KG1 (cell line): ENCODE data around the gene TLE1.
"Not testable (repeated sequence)": the region's sequence is repeated elsewhere in the genome, so short reads cannot be mapped to it uniquely, and the experiment has no call there.

ENCODE experiments used
- DNase-seq: peaks from one replicate; lab custom pipeline; 2025; lab: John Stamatoyannopoulos, UW

The TLE1 gene

GRCh38 chr9:81689343-81690175, at the start of gene TLE1:
TSS of gene TLE1 (minus strand) at chr9:81689547. CDS start at chr9:81688240, 1,307 bp downstream.
- peak; percentile 52 for DNase-seq

GRCh38 chr9:81737871-81738507, 48.6 kb upstream of the TLE1 start:
- DNase-seq = no peak

- not testable (repeated sequence) for DNase-seq
Observed at GRCh38 chr9:81730498-81730897, 41.2 kb upstream of the TLE1 start.

- no peak for DNase-seq
Observed at GRCh38 chr9:81729135-81729534, 39.8 kb upstream of the TLE1 start.

- DNase-seq = no peak
Observed at GRCh38 chr9:81724242-81724889, 35.0 kb upstream of the TLE1 start.

DNA sequence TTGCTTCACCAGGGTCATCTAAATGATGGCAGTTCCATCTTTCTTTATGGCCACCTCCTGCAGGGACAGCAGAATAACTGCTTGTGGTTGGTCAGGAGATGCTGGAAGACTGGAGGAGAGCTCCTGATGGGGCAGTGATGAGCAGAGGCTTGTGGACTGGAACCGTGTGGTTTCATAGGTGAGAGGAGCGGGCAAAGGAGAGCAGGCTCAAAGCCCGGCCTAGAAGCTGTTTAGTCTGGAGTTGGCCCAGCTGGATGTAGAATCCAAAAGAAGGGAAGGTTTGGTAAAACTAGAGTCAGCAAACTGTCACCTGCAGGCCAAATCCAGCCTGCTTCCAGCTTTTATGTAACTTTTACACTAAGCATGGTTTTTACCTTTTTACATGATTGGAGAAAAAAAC, 32.9 kb upstream of the TLE1 start:
- DNase-seq = no peak

GRCh38 chr9:81720450-81721086, 31.2 kb upstream of the TLE1 start:
- no peak for DNase-seq

- no peak for DNase-seq
Observed at GRCh38 chr9:81719972-81720371, 30.6 kb upstream of the TLE1 start.

DNA sequence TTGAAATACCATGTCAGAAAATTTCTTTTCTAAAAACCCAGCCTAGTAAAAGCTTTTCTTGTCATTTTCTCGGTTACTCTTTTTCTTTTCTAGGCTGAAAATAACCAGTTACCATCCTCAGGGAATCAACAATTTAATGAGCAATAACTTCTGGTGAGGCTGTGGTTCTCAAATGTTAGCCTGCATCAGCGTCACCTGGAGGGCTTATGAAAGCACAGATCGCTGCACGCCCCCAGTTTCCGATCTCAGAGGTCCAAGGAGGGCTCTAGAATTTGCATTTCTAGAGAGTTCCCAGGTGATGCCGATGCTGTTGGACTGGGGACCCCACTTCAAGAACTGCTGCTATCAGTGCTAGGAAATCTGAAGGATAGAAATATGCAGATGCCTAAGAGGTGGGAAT, 28.9 kb upstream of the TLE1 start:
- no peak for DNase-seq

GRCh38 chr9:81717747-81718077, 28.4 kb upstream of the TLE1 start:
- DNase-seq = no peak

- no peak for DNase-seq
Observed at GRCh38 chr9:81717061-81717746, 27.9 kb upstream of the TLE1 start.

DNA sequence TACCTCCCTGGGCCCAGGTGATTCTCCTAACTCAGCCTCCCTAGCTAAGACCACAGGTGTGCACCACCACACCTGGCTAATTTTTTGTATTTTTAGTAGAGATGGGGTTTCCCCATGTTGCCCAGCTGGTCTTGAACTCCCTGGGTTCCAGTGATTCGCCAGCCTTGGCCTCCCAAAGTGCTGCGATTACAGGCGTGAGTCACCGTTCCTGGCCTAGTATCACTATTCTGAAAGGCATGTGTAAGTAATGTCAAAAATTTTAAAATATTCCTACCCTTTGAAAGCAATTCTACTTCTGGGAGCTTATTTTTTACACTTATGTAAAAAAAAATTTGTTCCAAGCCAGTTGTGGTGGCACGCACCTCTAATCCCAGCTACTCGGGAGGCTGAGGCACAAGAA, 27.1 kb upstream of the TLE1 start:
- DNase-seq = no peak

GRCh38 chr9:81705578-81705977, 16.2 kb upstream of the TLE1 start:
- no peak for DNase-seq

DNA sequence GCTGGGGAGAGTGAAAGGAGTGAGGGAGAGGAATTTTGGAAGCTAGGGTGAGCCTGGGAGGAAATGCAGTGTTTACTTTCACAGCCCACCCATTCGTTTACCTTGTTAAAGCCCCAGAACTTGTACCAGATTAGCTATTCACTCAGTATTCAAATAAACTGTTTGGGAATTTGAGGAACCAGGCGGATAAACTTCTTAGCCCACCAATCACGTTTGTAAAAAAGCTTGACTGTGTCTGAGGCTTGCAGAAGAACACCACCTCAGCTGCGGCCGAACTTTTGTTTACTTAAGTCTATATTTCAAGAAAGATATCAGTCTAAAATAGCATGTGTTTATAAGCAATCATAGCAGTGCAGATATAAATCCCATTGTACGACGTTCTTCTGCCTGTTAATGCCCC, 5.2 kb upstream of the TLE1 start:
- DNase-seq = no peak

DNA sequence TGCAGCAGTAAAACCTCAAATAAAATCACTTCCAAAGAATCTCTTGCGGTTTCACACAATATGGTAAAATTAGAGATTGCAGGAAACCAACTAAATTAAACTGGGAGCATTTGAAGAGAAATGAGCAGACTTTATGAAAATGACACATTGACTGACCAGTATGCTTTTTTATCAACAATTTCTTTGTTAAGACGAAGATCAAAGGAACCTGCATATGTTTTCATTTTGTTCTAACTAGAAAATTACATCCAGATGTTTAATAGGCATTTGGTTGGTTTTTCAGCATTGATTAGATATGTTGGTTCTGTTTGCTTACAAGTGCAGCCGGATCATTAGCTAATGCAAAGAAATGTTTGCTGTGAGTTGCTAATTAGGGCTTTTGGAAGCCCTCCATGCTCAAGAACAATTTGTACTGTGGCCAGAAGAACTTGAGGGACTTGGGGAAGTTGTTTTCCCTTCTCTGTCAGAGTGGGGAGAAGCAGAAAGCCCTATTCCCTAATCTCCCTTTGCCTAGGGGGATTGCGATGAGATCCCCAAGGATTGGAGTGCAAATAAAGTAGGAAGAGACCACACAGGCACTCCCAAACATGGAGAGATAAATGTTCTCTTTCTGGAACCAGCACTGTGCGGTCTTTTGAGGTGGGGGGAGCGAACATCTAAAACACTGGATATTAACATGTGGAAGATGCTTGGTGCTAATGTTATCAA, 4.5 kb upstream of the TLE1 start:
- DNase-seq = no peak

- DNase-seq = no peak
Observed at GRCh38 chr9:81690251-81690851, 1.0 kb upstream of the TLE1 start.

DNA sequence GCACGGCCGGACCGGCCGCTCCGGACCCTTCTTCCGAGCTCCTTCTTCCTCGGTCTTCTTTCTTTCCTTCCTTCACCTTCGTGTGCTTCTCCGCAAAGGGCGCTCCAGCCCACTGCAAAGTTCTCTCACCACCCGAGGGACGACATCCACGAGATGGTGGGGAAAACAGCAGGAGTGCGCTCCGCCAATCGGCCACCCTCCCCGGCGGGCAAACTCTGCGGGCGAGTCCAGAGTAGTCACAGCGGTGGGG, 329 bp downstream of the TLE1 start:
- DNase-seq = not testable (repeated sequence)

DNA sequence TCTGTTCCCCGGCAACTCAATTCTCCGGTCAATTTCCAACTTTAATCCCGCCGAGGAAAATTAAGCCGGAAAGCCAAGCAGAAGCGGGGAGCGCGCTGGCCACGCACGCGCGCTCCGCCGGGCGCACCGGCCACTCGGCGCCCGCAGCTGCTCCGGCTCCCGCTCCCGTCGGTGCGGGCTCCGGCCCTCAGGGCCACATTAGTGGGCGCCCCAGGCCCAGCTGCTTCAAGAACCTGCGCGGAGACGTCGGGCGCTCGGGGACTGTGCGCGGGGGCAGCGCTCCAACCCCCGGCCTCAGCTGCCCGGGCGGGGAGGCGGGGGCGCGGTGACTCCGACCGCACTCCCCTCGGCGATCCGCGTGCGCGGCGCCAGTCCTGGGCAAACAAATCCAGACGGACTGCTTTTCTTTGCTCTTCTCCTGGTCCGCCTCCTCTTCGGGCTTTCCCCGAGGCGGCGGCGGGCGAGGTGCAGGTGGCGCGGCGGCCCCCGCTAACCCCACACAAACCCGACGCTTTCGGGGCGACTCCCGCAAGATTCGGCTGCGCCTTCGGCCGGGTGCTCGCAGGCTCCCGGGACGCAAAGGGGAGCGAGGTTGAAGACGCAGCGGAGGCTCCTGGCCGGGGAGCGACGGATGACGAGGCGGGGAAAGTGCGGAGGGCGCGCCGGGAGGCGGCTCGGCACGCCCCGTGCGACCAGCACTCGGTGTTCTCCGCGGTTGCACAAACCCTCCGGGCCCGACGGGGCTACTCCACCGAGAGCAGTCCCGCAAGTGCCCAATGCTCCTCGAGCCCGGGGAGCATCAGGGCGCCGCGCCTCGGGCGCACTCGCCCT, 870 bp downstream of the TLE1 start:
- DNase-seq = not testable (repeated sequence)

DNA sequence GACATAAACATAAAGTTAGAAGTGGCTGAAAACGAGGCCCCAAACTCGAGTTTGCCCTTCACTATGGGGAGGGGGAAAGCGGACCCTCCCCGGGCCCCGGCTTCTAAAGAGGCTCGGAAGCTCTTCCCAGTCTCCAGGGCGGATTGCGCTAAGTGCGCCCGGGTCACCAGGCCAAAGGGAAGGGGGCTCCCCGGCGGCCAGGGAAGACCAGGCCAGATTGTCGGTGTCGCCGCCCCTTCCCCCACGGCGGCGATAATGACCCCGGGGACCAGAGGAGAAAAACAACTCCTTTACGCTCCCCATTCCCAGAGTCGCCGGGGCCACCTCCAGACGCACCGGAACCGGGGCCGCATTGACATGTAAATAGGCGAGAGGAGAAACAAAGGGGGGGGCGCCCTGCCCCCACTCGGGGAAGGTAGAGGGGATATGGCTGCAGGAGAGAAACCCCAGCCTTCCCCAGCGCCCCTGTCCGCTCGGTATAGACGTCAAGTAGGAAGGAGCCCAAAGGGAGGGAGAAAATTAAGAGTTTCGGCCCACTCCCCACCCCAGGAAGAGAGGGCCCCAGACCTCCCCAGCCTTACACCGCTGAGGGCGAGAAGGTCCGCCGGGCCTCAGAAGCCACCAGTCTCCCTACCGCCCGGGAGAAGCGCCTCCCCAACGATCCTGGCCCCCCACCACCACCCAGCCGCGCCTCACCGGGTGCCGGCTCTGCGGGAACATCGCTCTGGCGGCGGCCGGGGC, 1.7 kb downstream of the TLE1 start:
- DNase-seq = no peak
